Gastrocnemius medialis (tissue), 4 donors: ENCODE measurements around the gene RASSF4.

Experiments
- POLR2A ChIP-seq, 2 donors: fragments of 450-650 bp; IDR thresholded peaks; one replicate each; pipeline ENCODE4 v1.6.1; 2017; ENCODE audit warnings: antibody characterized with exemption in 2 of 2, mild to moderate bottlenecking in 2 of 2, moderate library complexity in 2 of 2
- TF ChIP-seq, protein P1 (sequence below), 5 experiments: fragments of 450-650 bp in 3 of 5; fragments of 200-600 bp in 2 of 5; sonication (generic) in 2 of 5; IDR thresholded peaks in 4 of 5; conservative IDR thresholded peaks in 1 of 5; 1 replicate in 4 of 5; 2 replicates in 1 of 5; pipeline ENCODE4 v1.5.1; 2016 to 2019; ENCODE audit warnings: antibody characterized with exemption in 5 of 5, mild to moderate bottlenecking in 3 of 5, moderate library complexity in 3 of 5

DNA sequence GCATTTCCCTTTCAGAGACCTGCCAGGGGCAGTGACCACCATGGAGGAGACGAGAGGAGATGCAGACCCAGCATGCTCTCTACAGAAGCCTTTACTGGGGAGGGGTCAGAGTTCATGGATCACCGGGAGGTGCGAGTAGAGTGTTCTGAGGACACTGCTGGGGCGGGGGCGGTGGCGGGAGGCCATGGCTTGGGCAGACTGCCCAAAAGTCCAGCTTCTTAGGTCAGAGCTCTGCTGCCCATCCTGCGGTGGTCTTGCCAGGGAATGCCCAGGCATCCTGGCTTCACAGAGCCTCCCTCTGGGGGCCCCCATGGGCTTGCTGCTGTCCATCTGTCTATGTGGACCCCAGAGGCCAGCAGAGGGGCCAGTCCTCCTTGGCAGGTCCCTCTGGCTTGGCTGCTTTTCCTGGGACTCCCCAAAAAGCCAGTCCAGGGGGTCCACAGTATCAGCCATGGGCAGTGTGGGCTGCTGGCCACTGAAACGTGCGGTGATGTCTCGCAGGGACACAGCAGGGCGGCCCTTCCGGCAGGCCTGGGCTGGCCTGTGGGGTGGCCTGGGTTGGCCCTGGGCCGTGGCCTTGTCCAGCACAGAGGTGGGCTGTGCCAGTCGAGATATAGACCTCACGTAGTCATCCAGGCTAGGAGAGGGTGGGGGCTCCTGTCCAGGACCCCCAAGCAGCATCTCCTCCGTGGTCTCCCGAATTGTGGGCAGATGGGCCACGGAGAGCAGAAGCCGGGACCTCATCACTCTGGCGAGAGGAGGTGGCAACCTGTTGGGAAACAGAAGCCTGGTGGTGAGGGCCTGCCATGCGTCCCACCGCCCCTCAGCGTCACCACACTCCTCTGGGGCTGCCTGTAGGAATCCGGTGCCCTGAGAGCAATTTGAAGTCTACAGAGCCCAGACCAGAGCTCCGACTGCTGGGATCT is 17.9 kb downstream of the RASSF4 start:
- TF ChIP-seq, protein P1, sequence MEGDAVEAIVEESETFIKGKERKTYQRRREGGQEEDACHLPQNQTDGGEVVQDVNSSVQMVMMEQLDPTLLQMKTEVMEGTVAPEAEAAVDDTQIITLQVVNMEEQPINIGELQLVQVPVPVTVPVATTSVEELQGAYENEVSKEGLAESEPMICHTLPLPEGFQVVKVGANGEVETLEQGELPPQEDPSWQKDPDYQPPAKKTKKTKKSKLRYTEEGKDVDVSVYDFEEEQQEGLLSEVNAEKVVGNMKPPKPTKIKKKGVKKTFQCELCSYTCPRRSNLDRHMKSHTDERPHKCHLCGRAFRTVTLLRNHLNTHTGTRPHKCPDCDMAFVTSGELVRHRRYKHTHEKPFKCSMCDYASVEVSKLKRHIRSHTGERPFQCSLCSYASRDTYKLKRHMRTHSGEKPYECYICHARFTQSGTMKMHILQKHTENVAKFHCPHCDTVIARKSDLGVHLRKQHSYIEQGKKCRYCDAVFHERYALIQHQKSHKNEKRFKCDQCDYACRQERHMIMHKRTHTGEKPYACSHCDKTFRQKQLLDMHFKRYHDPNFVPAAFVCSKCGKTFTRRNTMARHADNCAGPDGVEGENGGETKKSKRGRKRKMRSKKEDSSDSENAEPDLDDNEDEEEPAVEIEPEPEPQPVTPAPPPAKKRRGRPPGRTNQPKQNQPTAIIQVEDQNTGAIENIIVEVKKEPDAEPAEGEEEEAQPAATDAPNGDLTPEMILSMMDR (IDR thresholded peaks at IDR 0.05 in 4 of 5, conservative IDR thresholded peaks at IDR 0.05 in 1 of 5) = no peak
- no peak for TF ChIP-seq POLR2A (IDR thresholded peaks at IDR 0.05)
